ENCODE data around the gene VANGL2.

The VANGL2 gene

DNA sequence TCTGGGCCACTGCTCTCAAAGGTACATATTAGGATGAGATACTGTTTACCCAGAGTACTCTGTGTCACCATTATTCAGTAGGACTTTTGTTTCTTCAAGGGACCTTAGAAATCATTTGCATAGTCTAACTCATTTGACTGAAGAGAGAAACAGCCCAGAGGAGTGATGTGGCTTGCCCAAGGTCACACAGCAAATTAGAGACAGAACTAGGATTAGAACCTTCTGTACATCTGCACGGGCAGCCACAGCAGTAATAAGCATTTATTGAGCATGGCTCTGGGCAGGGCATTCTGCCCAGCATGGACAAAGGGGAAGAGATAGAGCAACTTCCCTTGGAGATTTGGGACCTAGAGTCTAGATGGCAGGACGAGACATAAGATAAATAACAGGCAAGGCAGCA lies 39.2 kb upstream of the VANGL2 start:
- no peak for DNase-seq (ENCODE audit: insufficient read length, low spot score)
- no peak for FAIRE-seq
- TF ChIP-seq POU2F2 (IDR thresholded peaks at IDR 0.05; ENCODE audit: low read depth, low read length) = no peak
- TF ChIP-seq TAF1 (IDR thresholded peaks at IDR 0.05; ENCODE audit: low read depth, low read length) = no peak
- no peak for TF ChIP-seq SPI1 (IDR thresholded peaks at IDR 0.05; ENCODE audit: low read depth, low read length)
- TF ChIP-seq POLR2A (IDR thresholded peaks at IDR 0.05; ENCODE audit: low read depth, low read length) = no peak
- no peak for TF ChIP-seq POLR2AphosphoS5 (IDR thresholded peaks at IDR 0.05; ENCODE audit: low read depth, low read length)
- TF ChIP-seq PAX5 (IDR thresholded peaks at IDR 0.05; ENCODE audit: insufficient read depth, low read length, severe bottlenecking) = no peak

GRCh38 chr1:160361814-160362167 lies 38.6 kb upstream of the VANGL2 start:
- TF ChIP-seq TAF1 (IDR thresholded peaks at IDR 0.05; ENCODE audit: low read depth, low read length) (no peak), POLR2A (IDR thresholded peaks at IDR 0.05; ENCODE audit: low read depth, low read length) (no peak), POU2F2 (IDR thresholded peaks at IDR 0.05; ENCODE audit: low read depth, low read length) (no peak), POLR2AphosphoS5 (IDR thresholded peaks at IDR 0.05; ENCODE audit: low read depth, low read length) (no peak), SPI1 (IDR thresholded peaks at IDR 0.05; ENCODE audit: low read depth, low read length) (no peak), PAX5 (IDR thresholded peaks at IDR 0.05; ENCODE audit: insufficient read depth, low read length, severe bottlenecking) (no peak)
- FAIRE-seq = no peak
- no peak for DNase-seq (ENCODE audit: insufficient read length, low spot score)

- DNase-seq (ENCODE audit: insufficient read length, low spot score) (no peak), FAIRE-seq (no peak)
- TF ChIP-seq POLR2A (IDR thresholded peaks at IDR 0.05; ENCODE audit: low read depth, low read length) (no peak), POLR2AphosphoS5 (IDR thresholded peaks at IDR 0.05; ENCODE audit: low read depth, low read length) (no peak), PAX5 (IDR thresholded peaks at IDR 0.05; ENCODE audit: insufficient read depth, low read length, severe bottlenecking) (no peak), TAF1 (IDR thresholded peaks at IDR 0.05; ENCODE audit: low read depth, low read length) (no peak), SPI1 (IDR thresholded peaks at IDR 0.05; ENCODE audit: low read depth, low read length) (no peak), POU2F2 (IDR thresholded peaks at IDR 0.05; ENCODE audit: low read depth, low read length) (no peak)
Observed at GRCh38 chr1:160362168-160362957, 38.0 kb upstream of the VANGL2 start.

- FAIRE-seq (peak; percentile 13), DNase-seq (ENCODE audit: insufficient read length, low spot score) (no peak)
- TF ChIP-seq PAX5 (IDR thresholded peaks at IDR 0.05; ENCODE audit: insufficient read depth, low read length, severe bottlenecking) (no peak), SPI1 (IDR thresholded peaks at IDR 0.05; ENCODE audit: low read depth, low read length) (no peak), TAF1 (IDR thresholded peaks at IDR 0.05; ENCODE audit: low read depth, low read length) (no peak), POLR2A (IDR thresholded peaks at IDR 0.05; ENCODE audit: low read depth, low read length) (no peak), POU2F2 (IDR thresholded peaks at IDR 0.05; ENCODE audit: low read depth, low read length) (no peak), POLR2AphosphoS5 (IDR thresholded peaks at IDR 0.05; ENCODE audit: low read depth, low read length) (no peak)
Observed at GRCh38 chr1:160363010-160363409, 37.4 kb upstream of the VANGL2 start.

DNA sequence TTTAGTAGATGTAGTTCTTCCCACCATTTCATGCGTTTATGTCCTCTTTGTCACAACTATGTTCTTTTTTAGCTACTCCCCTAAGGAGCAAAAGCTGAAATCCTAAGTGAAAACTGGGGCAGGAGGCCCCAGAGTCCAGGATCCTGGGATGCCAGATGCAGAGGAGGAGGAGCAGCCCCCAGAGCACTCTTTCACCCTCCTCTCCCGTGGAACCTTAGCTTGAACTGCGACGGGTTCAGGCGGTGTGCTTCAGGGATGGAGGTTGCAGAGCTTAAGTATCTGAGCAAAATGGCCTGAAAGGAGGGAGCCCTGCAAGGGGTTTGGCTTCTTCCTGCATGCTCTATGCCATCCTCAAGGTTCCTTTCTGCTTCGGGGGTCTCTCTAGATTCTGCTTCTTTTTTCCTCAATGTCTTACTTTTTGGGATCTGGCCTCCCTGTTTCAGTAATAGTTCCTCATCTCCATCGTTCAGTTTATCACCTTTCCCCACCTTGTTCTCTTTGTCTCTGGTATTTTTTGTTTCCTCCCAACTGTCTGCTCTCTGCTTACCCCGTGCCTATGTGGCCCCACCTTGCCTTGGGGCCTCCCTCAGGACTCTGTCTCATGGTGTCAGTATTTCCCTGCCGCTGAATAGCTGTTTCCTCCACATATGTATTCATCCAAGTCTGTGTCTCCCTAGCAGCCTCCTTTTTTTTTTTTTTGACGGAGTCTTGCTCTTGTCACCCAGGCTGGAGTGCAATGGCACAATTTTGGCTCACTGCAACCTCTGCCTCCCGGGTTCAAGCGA lies 36.2 kb upstream of the VANGL2 start:
- no peak for DNase-seq (ENCODE audit: insufficient read length, low spot score)
- no peak for TF ChIP-seq POLR2A (IDR thresholded peaks at IDR 0.05; ENCODE audit: low read depth, low read length)
- FAIRE-seq = no peak

GRCh38 chr1:160365325-160365724 lies 35.0 kb upstream of the VANGL2 start:
- no peak for FAIRE-seq
- TF ChIP-seq POLR2AphosphoS5 (IDR thresholded peaks at IDR 0.05; ENCODE audit: low read depth, low read length) (no peak), PAX5 (IDR thresholded peaks at IDR 0.05; ENCODE audit: insufficient read depth, low read length, severe bottlenecking) (no peak), POLR2A (IDR thresholded peaks at IDR 0.05; ENCODE audit: low read depth, low read length) (no peak), TAF1 (IDR thresholded peaks at IDR 0.05; ENCODE audit: low read depth, low read length) (no peak), SPI1 (IDR thresholded peaks at IDR 0.05; ENCODE audit: low read depth, low read length) (no peak), POU2F2 (IDR thresholded peaks at IDR 0.05; ENCODE audit: low read depth, low read length) (no peak)
- DNase-seq (ENCODE audit: insufficient read length, low spot score) = no peak

GRCh38 chr1:160366731-160367515 lies 33.4 kb upstream of the VANGL2 start, which contains the start of gene NHLH1:
Gene NHLH1, plus strand, starts transcription at chr1:160367071. Its CDS starts 3,661 bp downstream, at chr1:160370732.
- DNase-seq (ENCODE audit: insufficient read length, low spot score) (no peak), FAIRE-seq (no peak)
- no peak for TF ChIP-seq POLR2AphosphoS5 (IDR thresholded peaks at IDR 0.05; ENCODE audit: low read depth, low read length)
- TF ChIP-seq SPI1 (IDR thresholded peaks at IDR 0.05; ENCODE audit: low read depth, low read length) = no peak
- no peak for TF ChIP-seq TAF1 (IDR thresholded peaks at IDR 0.05; ENCODE audit: low read depth, low read length)

- TF ChIP-seq POU2F2 (IDR thresholded peaks at IDR 0.05; ENCODE audit: low read depth, low read length) (no peak), POLR2A (IDR thresholded peaks at IDR 0.05; ENCODE audit: low read depth, low read length) (no peak), POLR2AphosphoS5 (IDR thresholded peaks at IDR 0.05; ENCODE audit: low read depth, low read length) (no peak), SPI1 (IDR thresholded peaks at IDR 0.05; ENCODE audit: low read depth, low read length) (no peak), PAX5 (IDR thresholded peaks at IDR 0.05; ENCODE audit: insufficient read depth, low read length, severe bottlenecking) (no peak), TAF1 (IDR thresholded peaks at IDR 0.05; ENCODE audit: low read depth, low read length) (no peak)
- FAIRE-seq (no peak), DNase-seq (ENCODE audit: insufficient read length, low spot score) (no peak)
Observed at GRCh38 chr1:160367516-160367900, 32.9 kb upstream of the VANGL2 start.

All from GM12891 (cell line).